ENCODE data around the gene PSORS1C2.

The PSORS1C2 gene

GRCh38 chr6:31179042-31179386, 40.1 kb upstream of the PSORS1C2 start:
- no peak for DNase-seq (ENCODE audit: extremely low read depth, low read depth)
- TF ChIP-seq CTCF (IDR thresholded peaks at IDR 0.05; ENCODE audit: low read depth, low read length, missing control alignments), result no peak
- no peak overlapping the region for H3K4me3 ChIP-seq (replicated peaks; ENCODE audit: low read depth, low read length)

- TF ChIP-seq CTCF (IDR thresholded peaks at IDR 0.05; ENCODE audit: low read depth, low read length, missing control alignments), result no peak
- no peak overlapping the region for H3K4me3 ChIP-seq (replicated peaks; ENCODE audit: low read depth, low read length)
- DNase-seq (ENCODE audit: extremely low read depth, low read depth), result no peak
Observed at GRCh38 chr6:31178143-31179041, 39.5 kb upstream of the PSORS1C2 start.

DNA sequence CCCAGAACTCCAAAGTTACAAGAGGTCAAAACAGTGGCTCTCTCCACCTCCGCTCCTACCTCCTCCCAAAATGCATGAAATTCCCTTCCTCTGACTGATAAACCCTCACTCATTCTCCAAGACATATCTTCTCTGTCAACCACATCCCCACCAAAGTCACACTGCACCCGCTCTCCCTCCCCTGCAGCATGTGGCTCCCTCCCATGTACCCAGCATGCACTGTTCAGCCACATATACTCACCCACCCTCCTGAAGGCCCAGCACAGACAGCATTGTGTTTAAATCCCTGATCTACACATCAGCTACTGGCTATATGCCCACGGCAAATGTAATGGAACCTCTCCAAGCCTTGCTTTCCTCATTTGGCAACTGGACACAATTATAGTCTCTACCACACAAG, 37.1 kb upstream of the PSORS1C2 start:
- no peak for DNase-seq (ENCODE audit: extremely low read depth, low read depth)
- H3K4me3 ChIP-seq (replicated peaks; ENCODE audit: low read depth, low read length), result no peak overlapping the region
- TF ChIP-seq CTCF (IDR thresholded peaks at IDR 0.05; ENCODE audit: low read depth, low read length, missing control alignments), result no peak

- TF ChIP-seq CTCF (IDR thresholded peaks at IDR 0.05; ENCODE audit: low read depth, low read length, missing control alignments), result no peak
- no peak overlapping the region for H3K4me3 ChIP-seq (replicated peaks; ENCODE audit: low read depth, low read length)
- no peak for DNase-seq (ENCODE audit: extremely low read depth, low read depth)
Observed at GRCh38 chr6:31174378-31174777, 35.5 kb upstream of the PSORS1C2 start.

DNA sequence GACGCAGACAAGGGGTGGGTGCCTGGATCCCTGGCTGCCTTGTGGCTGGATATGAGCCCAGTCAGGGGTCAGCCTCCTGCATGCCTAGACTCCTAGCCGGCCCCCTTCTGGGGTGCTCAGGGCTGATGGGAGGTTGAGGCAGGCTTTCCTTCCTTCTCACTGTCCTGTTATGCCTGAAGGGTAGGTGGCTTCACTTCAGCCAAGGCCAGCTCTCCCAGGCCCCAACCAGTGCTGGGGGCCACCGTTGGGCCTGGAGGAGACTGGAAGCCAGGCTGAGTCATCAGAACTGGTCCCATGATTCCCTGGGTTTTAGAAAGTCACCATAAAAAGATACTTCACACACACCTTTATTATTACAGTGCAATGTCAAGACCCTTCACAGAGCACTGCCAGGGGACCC, 34.5 kb upstream of the PSORS1C2 start:
- H3K4me3 ChIP-seq (replicated peaks; ENCODE audit: low read depth, low read length), result no peak overlapping the region
- no peak for TF ChIP-seq CTCF (IDR thresholded peaks at IDR 0.05; ENCODE audit: low read depth, low read length, missing control alignments)

DNA sequence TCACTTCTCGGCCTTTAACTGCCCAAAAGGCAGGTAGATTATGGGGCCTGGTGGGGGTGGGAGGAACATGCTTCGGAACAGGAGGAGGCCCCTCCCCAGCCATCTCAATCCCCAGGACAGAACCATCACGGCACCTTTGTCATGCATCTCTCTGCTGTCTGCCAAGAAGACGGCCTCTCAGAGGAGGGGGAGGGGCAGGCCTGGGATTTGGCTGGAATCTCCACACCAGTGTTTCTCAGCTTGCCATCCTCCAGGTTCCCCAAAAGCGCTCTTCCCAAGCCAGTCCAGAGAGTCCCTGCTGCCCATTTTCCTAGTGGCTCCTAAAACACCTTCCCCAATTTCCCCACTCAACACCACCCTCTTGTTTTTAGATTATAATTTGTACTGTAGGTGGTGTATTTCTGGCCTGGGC, 34.1 kb upstream of the PSORS1C2 start:
- no peak for TF ChIP-seq CTCF (IDR thresholded peaks at IDR 0.05; ENCODE audit: low read depth, low read length, missing control alignments)
- DNase-seq (ENCODE audit: extremely low read depth, low read depth), result no peak
- H3K4me3 ChIP-seq (replicated peaks; ENCODE audit: low read depth, low read length), result no peak overlapping the region

More for the DNA sequence above, 34.5 kb upstream of the PSORS1C2 start:
- no peak for DNase-seq (ENCODE audit: extremely low read depth, low read depth)
